Activated CD8-positive, alpha-beta memory T cell treated with anti-CD3 and anti-CD28 coated beads for 24 hours (primary cell): ENCODE results near the gene SSBP4.
A peak's percentile ranks its signal among the peaks of the same experiment; 100 is the strongest.

Experiments
- DNase-seq: peaks from one replicate; pipeline ENCODE4 v3.0.0-alpha.2; 2020

SSBP4 gene

DNA sequence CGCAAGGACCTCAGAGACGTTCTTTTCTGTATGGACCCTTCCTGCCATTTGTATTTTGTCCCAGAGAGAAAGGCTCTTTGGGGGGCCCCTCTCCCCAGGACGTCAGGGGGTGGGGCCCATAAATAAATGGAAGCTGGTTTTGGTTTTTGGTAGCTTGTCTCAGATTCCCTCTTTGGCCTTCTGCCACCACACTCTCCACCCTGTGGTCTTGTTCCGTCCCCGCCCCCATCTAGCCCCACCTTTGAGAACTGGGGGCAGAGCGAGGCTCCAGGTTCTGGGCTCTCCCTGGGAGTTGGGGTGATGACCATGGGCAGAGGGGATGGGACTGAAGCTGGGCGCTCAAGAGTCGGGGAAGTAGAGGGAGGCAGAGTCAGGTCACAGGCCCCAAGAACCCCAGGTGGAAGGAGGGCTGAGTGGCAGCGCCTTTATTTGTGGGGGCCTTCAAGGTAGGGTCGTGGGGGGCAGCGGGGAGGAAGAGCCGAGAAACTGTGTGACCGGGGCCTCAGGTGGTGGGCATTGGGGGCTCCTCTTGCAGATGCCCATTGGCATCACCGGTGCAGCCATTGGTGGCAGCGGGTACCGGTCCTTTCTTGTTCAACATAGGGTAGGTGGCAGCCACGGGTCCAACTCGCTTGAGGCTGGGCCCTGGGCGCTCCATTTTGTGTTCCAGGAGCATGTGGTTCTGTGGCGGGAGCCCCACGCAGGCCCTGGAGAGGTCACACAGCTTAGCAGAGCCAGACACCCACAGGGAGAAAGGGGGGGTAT, 15.4 kb downstream of the SSBP4 start:
- no peak for DNase-seq

GRCh38 chr19:18435178-18435841, 16.1 kb downstream of the SSBP4 start:
- no peak for DNase-seq

DNA sequence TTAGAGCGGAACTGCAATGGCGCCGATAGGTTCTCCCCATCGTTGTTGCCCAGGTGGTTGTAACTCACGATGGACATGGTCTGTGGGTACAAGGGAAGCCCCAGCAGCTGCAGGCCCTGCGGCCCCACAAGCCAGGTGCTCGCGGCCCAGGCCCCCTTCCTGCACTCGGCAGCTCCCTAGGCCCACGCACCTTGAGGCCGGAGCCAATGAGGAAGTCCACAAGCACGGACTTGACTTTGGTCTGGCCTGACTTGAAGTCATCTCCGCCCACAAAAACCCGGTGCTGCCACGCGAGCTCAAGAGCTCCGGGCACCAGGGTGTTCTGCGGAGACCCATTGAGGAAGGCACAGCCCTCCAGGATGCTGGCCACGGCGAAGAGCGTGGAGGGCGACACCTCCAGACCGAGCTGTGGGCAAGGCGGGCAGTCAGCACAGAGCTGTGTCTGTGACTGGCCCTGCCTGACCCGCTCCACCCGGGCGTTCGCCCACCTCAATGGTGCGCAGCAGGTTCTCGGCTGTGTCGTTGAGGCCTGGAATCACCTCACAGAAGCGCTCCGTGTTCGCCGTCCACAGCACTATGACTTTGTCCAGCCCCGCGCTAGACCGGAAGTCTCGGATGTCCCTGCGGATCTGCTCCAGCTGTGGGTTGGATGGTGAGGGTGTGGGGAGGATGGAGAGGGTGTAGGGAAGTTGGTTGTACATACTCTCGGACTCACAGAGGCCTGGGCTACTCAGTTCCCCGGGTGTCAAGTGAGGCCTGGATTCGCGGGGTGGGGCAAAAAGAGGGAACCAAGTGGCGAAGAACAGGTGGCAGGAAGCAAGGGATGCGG, 16.9 kb downstream of the SSBP4 start:
- DNase-seq, result no peak

GRCh38 chr19:18436671-18437490, 17.7 kb downstream of the SSBP4 start:
- DNase-seq, result peak; percentile 91

DNA sequence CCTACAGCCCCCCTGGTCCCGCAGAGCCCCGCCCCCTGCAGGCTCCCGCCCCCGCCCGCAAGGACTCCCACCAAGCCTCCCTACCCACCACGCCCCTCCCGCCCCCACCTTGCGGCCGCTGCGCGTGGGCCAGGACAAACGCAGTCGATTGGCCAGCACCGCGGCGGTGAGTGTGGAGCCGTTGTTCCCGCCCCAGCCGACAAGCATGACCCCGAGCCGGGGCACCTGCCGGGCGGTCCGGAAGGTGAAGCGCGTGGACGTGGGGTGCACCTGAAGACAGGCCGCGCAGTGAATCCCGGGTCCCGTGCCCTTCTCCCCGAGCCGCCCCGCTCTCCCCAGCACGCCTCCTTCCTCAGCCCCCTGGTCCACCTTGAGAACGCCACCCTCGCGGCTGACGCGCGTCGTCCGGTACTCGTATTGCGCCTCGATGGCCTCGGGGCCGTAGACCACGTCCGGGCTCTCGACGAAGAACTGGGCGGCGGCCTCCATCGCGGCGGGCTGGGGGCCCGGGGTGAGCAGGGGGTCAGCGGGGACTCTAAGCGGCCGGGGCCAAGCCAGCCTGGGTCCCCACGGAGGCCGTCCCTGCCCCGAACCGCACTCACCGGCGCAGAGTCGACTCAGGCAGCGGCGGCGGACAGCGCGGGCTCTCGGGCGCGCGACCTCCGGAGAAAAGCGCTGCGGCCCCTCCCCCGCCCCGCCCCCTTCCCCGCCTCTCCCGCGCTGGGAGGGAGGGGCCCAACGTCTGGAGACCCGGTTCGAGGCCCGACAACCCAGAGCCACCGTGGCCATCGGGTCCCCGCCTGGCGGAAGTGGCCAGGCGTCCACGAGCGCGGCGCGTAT, 18.5 kb downstream of the SSBP4 start, which contains the start of gene ISYNA1:
Gene ISYNA1, minus strand, starts transcription at position 643 of the 840 bp plus-strand sequence. Its CDS starts 154 bp downstream, at position 489.
- DNase-seq, result peak; percentile 79

DNA sequence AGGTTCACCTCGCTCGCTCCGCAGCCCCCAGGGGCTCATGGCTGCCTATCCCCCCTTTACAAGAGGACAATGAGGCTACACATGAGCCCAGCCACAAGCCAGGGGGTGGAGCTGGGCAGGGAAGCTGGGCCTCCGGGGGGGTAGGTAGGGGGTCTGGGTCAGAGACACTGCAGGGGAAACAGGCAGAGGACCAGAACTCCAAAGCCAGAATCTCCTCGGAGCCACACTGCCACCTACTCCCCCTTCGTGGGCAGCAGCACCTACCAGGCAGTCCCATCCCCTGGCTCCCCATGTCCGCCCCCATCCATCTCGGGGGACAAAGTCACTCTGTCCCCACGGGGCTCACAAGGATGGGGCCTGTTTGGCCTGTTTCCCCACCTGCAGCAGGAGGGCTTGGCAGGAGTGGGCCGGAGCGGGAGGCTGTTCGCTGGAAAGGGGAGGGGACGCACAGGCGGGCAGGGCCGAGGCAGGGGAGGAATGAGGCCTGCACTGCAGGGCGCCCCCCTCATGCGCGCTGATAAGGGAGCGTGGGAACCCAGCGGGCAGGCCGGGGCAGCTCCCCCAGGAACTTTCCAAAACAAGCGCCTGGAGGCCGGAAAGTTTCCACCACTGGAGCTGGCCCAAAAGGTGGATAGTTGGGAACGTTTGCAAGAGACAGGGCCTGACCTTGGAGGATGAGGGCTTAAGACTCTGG, 19.3 kb downstream of the SSBP4 start:
- DNase-seq, result no peak

GRCh38 chr19:18439025-18439909, 20.1 kb downstream of the SSBP4 start:
- no peak for DNase-seq

- no peak for DNase-seq
These were observed 20.7 kb downstream of the SSBP4 start for GRCh38 chr19:18439910-18440237.

GRCh38 chr19:18440415-18440877, 21.2 kb downstream of the SSBP4 start:
- DNase-seq, result no peak

GRCh38 chr19:18440936-18441803, 22.0 kb downstream of the SSBP4 start:
- DNase-seq, result no peak

DNA sequence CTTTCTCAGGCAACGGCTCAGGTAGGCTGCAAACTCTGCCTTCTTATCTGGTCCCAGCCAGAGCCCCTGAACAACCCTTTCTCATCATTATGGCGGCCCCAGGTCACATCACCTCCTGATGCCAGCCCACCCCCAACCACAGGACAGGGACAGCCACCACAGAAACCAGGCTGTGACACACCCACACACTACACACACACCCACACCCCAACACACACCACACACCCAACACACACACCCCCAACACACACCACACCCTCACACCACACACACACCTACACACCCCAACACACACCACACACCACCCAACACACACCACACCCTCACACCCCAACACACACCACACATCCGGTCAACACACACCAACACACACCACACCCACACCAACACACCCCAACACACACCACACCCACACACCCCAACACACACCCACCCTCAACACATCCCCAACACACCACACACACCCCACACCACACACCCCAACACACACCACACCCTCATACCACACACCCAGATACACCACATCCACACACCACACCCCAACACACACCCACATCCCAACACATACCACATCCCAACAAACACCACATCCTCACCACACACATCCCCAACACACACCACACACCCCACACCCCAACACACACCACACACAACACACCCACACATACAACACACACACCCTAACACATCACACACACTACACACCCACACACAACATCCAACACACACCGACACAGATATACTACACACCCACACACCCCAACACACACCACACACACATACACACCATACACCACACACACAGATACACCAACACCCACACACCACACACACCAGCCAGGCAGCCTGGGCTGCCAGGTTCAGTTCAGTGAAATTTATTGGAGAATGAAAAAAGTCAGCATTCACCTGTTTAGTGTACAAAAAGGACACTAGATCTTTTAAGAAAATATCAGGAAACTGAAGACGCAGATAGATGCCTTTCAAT, 22.9 kb downstream of the SSBP4 start:
- DNase-seq, result no peak

DNA sequence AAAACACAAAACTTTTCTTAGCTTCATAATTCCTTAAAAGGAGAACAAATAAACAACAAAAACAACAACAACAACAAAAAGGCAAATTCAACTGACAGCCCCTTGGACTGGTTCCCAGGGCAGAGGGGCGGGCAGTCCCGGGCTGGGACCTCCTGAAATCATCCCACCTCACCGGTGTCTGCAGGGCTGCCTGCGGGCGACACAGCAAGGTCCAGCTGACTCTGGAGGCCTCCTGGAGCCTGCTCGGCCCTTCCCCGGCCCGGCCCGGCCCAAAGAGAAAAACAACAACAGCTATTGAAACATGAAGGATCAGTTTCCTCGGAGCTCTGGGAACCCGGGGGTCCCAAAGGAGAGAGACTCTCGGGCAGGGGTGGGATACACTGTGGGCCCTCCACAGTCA, 23.7 kb downstream of the SSBP4 start:
- DNase-seq, result no peak

DNA sequence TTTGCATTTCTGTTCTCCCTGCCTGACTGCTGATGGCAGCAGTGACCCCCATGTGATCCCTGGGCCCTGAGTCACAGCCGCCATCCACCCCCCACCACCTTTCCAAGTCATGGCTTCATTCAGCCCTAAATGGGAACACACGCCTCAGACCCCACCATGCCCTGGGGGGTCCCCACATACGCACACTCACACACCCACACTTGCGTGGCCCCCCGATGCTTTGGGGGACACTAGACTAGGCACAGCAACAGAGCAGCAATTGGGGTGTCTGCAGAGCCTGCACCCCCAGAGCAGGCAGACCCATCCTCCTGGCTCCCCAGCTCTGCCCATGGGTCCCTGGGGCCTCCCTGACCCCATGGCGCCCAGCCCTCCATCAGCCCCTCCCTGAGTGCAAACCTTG, 24.2 kb downstream of the SSBP4 start:
- DNase-seq, result no peak

DNA sequence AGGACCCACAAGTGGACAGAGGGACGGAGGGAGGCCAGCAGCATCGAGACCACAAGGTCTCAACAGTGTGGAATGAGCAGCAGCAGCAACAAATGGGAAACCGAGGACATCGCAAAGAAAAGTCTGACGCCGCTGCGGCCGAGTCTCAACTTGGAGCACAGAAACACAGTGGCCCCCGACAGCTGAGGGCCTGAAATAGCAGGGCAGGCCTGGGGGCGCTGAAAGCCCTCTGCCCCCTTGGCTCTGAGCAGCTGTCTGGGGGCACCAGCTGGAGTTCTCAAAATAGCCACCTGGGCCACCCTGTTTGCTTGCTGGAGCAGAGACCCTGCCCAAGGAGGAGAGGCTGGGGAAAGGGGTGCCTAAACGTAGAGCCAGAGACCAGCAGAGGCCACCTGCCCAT, 24.6 kb downstream of the SSBP4 start:
- no peak for DNase-seq

- DNase-seq, result no peak
These were observed 25.3 kb downstream of the SSBP4 start for GRCh38 chr19:18444513-18444912.

- DNase-seq, result no peak
These were observed 26.2 kb downstream of the SSBP4 start for GRCh38 chr19:18445262-18445948.
